ENCODE results near the gene GALNT17.

GRCh38 chr7:71754828-71755227, 622.9 kb downstream of the GALNT17 start:
- TF ChIP-seq CTCF (conservative IDR thresholded peaks at IDR 0.05) (no peak), EZH2 (IDR thresholded peaks at IDR 0.05; ENCODE audit: low read depth) (no peak)
